HCT116 (cell line): ENCODE results near the gene UBR2. TPM values are rescaled to one million over a fixed set of nuclear protein-coding genes. Genes with fewer than 3 reads are reported as not detected.

Source experiments
- ATAC-seq: fragments of 200-7000 bp; cut with Tn5 transposase; 2 replicates; pipeline ENCODE4 v1.9.1; 2020; ENCODE audit warnings: mild to moderate bottlenecking, moderate library complexity
- BruUV-seq: library from RNA; stranded (reverse); fragments of 400-500 nt; replicated peaks from 2 replicates; lab custom pipeline; 2021; lab: Mats Ljungman, UMichigan
- CTCF ChIA-PET: fragments of 300-600 bp; sonication (Branson Sonifier 250); formaldehyde crosslinking; loops from one replicate; lab custom pipeline; 2021; ENCODE audit warnings: antibody characterized with exemption; lab: Charles Lee
- POLR2A ChIA-PET: fragments of 300-600, 350-600 bp; sonication (Branson Sonifier 250); formaldehyde crosslinking; loops from one replicate; lab custom pipeline; 2021; ENCODE audit warnings: antibody characterized with exemption; lab: Charles Lee
- RAD21 ChIA-PET, 2 experiments: fragments of 300-600 bp; sonication (Branson Sonifier 250); formaldehyde crosslinking; loops; one replicate each; lab custom pipeline; 2023; ENCODE audit warnings: low total read pairs in 2 of 2; ENCODE audit not compliant: uncharacterized antibody in 2 of 2, unreplicated experiment in 2 of 2, low non-redundant PET in 1 of 2; lab: Charles Lee
- DNase-seq: peaks from one replicate; pipeline ENCODE4 v3.0.0-alpha.2; 2010; ENCODE audit warnings: low read depth, low spot score
- H2AFZ ChIP-seq: fragments of 200-600 bp; shearing (Covaris generic), sonication (generic); 2 replicates; pipeline ENCODE4 v1.6.1; 2017; ENCODE audit warnings: low read depth, mixed run types, mixed read lengths, antibody characterized with exemption, low read length; ENCODE audit not compliant: poor library complexity, severe bottlenecking
- H3K27ac ChIP-seq: 2 replicates; pipeline ENCODE4 v1.5.1; 2012; ENCODE audit warnings: low read depth, low read length
- H3K27me3 ChIP-seq: fragments of 200-600 bp; sonication (generic); 2 replicates; pipeline ENCODE4 v1.6.1; 2016; ENCODE audit warnings: mixed run types, low read length, mixed read lengths; ENCODE audit not compliant: insufficient read depth
- H3K36me3 ChIP-seq, 2 experiments: fragments of 200-500 bp in 1 of 2; fragments of 200-600 bp in 1 of 2; sonication (Bioruptor generic) in 1 of 2; sonication (generic) in 1 of 2; 2 replicates each; pipeline versions ENCODE4 v1.5.1 to v1.6.1; 2014 to 2016; ENCODE audit warnings: low read length in 2 of 2, inconsistent platforms in 1 of 2, mixed read lengths in 1 of 2, mixed run types in 1 of 2; ENCODE audit not compliant: insufficient read depth in 2 of 2, control insufficient read depth in 1 of 2
- H3K4me1 ChIP-seq, 2 experiments: fragments of 200-600 bp in 1 of 2; sonication (generic) in 1 of 2; 2 replicates each; pipeline versions ENCODE4 v1.5.1 to v1.6.1; 2012 to 2017; ENCODE audit warnings: low read length in 2 of 2, inconsistent platforms in 1 of 2, mild to moderate bottlenecking in 1 of 2, mixed read lengths in 1 of 2, mixed run types in 1 of 2, moderate library complexity in 1 of 2; ENCODE audit not compliant: insufficient read depth in 2 of 2, control insufficient read depth in 1 of 2
- H3K4me2 ChIP-seq: fragments of 200-600 bp; sonication (generic); 2 replicates; pipeline ENCODE4 v1.6.1; 2017; ENCODE audit warnings: mixed run types, low read length, mixed read lengths
- H3K4me3 ChIP-seq, 2 experiments: fragments of 200-600 bp in 1 of 2; sonication (generic) in 1 of 2; replicated peaks in 1 of 2; 2 replicates each; pipeline ENCODE4 v1.5.1; 2011 to 2016; ENCODE audit warnings: low read length in 2 of 2, control low read depth in 1 of 2, low read depth in 1 of 2, mild to moderate bottlenecking in 1 of 2, mixed read lengths in 1 of 2, mixed run types in 1 of 2
- H3K79me2 ChIP-seq: fragments of 200-600 bp; sonication (generic); 2 replicates; pipeline ENCODE4 v1.6.1; 2017; ENCODE audit warnings: mild to moderate bottlenecking, mixed run types, low read length, moderate library complexity, mixed read lengths; ENCODE audit not compliant: insufficient read depth
- H3K9ac ChIP-seq: fragments of 200-600 bp; sonication (generic); 2 replicates; pipeline ENCODE4 v1.6.1; 2016; ENCODE audit warnings: low read length, mixed read lengths
- H3K9me2 ChIP-seq: fragments of 200-600 bp; sonication (generic), shearing (Covaris generic); 2 replicates; pipeline ENCODE4 v1.6.1; 2017; ENCODE audit warnings: mixed run types, mild to moderate bottlenecking, moderate library complexity; ENCODE audit not compliant: insufficient read depth
- H3K9me3 ChIP-seq, 2 experiments: fragments of 200-500 bp in 1 of 2; fragments of 200-600 bp in 1 of 2; sonication (Bioruptor generic) in 1 of 2; sonication (generic) in 1 of 2; 2 replicates each; pipeline ENCODE4 v1.6.1; 2014 to 2017; ENCODE audit warnings: low read length in 2 of 2, mixed read lengths in 2 of 2, inconsistent platforms in 1 of 2, low read depth in 1 of 2, mild to moderate bottlenecking in 1 of 2, mixed run types in 1 of 2, moderate library complexity in 1 of 2; ENCODE audit not compliant: control insufficient read depth in 1 of 2, insufficient read depth in 1 of 2
- H4K20me1 ChIP-seq: fragments of 200-600 bp; sonication (generic), shearing (Covaris generic); 2 replicates; pipeline ENCODE4 v1.6.1; 2017; ENCODE audit warnings: mixed run types, mild to moderate bottlenecking, moderate library complexity; ENCODE audit not compliant: insufficient read depth
- ATF3 ChIP-seq: IDR thresholded peaks from 2 replicates; pipeline ENCODE4 v1.6.1; 2012
- CEBPB ChIP-seq: IDR thresholded peaks from 2 replicates; pipeline ENCODE4 v1.6.1; 2012; ENCODE audit warnings: low read depth
- EGR1 ChIP-seq: IDR thresholded peaks from 2 replicates; pipeline ENCODE4 v1.6.1; 2012; ENCODE audit warnings: low read depth
- ELF1 ChIP-seq: IDR thresholded peaks from 2 replicates; pipeline ENCODE4 v1.6.1; 2012; ENCODE audit warnings: low read depth, borderline replicate concordance
- EZH2 ChIP-seq: fragments of 200-600 bp; sonication (generic); IDR thresholded peaks from 2 replicates; pipeline ENCODE4 v1.6.1; 2017; ENCODE audit warnings: antibody characterized with exemption, mixed run types
- EZH2phosphoT487 ChIP-seq: fragments of 200-600 bp; IDR thresholded peaks from 2 replicates; pipeline ENCODE4 v1.6.1; 2018; ENCODE audit warnings: antibody characterized with exemption, borderline replicate concordance
- FOSL1 ChIP-seq: IDR thresholded peaks from 2 replicates; pipeline ENCODE4 v1.6.1; 2012; ENCODE audit warnings: low read depth
- JUND ChIP-seq: IDR thresholded peaks from 2 replicates; pipeline ENCODE4 v1.6.1; 2012
- MAX ChIP-seq: IDR thresholded peaks from 2 replicates; pipeline ENCODE4 v1.6.1; 2012
- POLR2A ChIP-seq: IDR thresholded peaks from 2 replicates; pipeline ENCODE4 v1.7.0; 2011; ENCODE audit warnings: borderline replicate concordance; ENCODE audit not compliant: insufficient read depth, insufficient read length; ENCODE audit errors: extremely low read depth
- POLR2AphosphoS5 ChIP-seq: IDR thresholded peaks from 2 replicates; pipeline ENCODE4 v1.6.1; 2011; ENCODE audit warnings: mild to moderate bottlenecking, low read depth, low read length, moderate library complexity
- RAD21 ChIP-seq: IDR thresholded peaks from 2 replicates; pipeline ENCODE4 v1.6.1; 2012; ENCODE audit warnings: low read depth, mild to moderate bottlenecking
- SIN3A ChIP-seq: IDR thresholded peaks from 2 replicates; pipeline ENCODE4 v1.6.1; 2012; ENCODE audit warnings: low read depth
- TCF7L2 ChIP-seq: IDR thresholded peaks from 2 replicates; pipeline ENCODE4 v1.7.0; 2011; ENCODE audit warnings: borderline replicate concordance, inconsistent platforms; ENCODE audit not compliant: insufficient read depth, insufficient read length; ENCODE audit errors: extremely low read depth
- YY1 ChIP-seq: IDR thresholded peaks from 2 replicates; pipeline ENCODE4 v1.6.1; 2011; ENCODE audit warnings: low read length, low read depth, moderate library complexity, mild to moderate bottlenecking; ENCODE audit not compliant: insufficient replicate concordance; ENCODE audit errors: extremely low read depth
- ZBTB33 ChIP-seq: IDR thresholded peaks from 2 replicates; pipeline ENCODE4 v1.6.1; 2011; ENCODE audit warnings: mild to moderate bottlenecking, low read length, moderate library complexity; ENCODE audit not compliant: insufficient replicate concordance; ENCODE audit errors: extremely low read depth
- ZFX ChIP-seq: fragments of 450-650 bp; IDR thresholded peaks from 2 replicates; pipeline ENCODE4 v1.6.1; 2017
- ZNF274 ChIP-seq: fragments of 200-500 bp; sonication (Bioruptor generic); IDR thresholded peaks from 2 replicates; pipeline ENCODE4 v1.6.1; 2014; ENCODE audit warnings: mild to moderate bottlenecking, low read depth, low read length, inconsistent platforms
- intact Hi-C: fragments of 100-400 bp; cut with micrococcal nuclease; formaldehyde crosslinking; loops from 2 replicates; pipeline ENCODE4 v1.10.0; 2022
- total RNA-seq: library from RNA; stranded (reverse); gene quantifications from one replicate; pipeline ENCODE4 v1.2.1, GENCODE V29; 2021; ENCODE audit not compliant: unreplicated experiment

UBR2 gene
- total RNA-seq, 1 experiment from 2014 or later, result 20.5 TPM

- Histone ChIP-seq H3K27me3 (no peaks in the 10 kb centered on the region), H3K4me3 (no peak overlapping the region), H4K20me1 (no peaks in the 10 kb centered on the region), H2AFZ (no peak overlapping the region), H3K27ac (no peak overlapping the region), H3K4me1 (peaks cover 8 to 25% of the 10 kb centered on the region in 2 experiments; a peak in 3 of 4 replicates), H3K36me3 (no peaks in the 10 kb centered on the region), H3K9me2 (no peaks in the 10 kb centered on the region), H3K9me3 (no peaks in the 10 kb centered on the region), H3K9ac (no peak overlapping the region), H3K4me2 (no peak overlapping the region), H3K79me2 (no peaks in the 10 kb centered on the region)
- ChIA-PET CTCF (no interaction called here), RAD21 (no interaction called here), POLR2A (no interaction called here)
- TF ChIP-seq POLR2A, result no peak
- no peak for TF ChIP-seq EZH2phosphoT487
- no peak for TF ChIP-seq ELF1
- no peak for TF ChIP-seq CEBPB
- no peak for TF ChIP-seq POLR2AphosphoS5
- no peak for TF ChIP-seq ZNF274
- no peak for TF ChIP-seq FOSL1
- TF ChIP-seq EGR1, result no peak
- no peak for TF ChIP-seq EZH2
- TF ChIP-seq ZFX, result no peak
- TF ChIP-seq MAX, result no peak
- BruUV-seq, result no TSS peak
- no peak for DNase-seq
- intact Hi-C loops, result no loop called here
- ATAC-seq, result no peak
Measured at GRCh38 chr6:42697268-42697655, 133.4 kb downstream of the UBR2 start.

- Histone ChIP-seq H3K4me2 (no peak overlapping the region), H3K27me3 (no peaks in the 10 kb centered on the region), H3K79me2 (no peaks in the 10 kb centered on the region), H3K9ac (no peak overlapping the region), H3K27ac (no peak overlapping the region), H3K9me3 (no peaks in the 10 kb centered on the region)
- DNase-seq, result no peak
- ChIA-PET POLR2A (no interaction called here), CTCF (no interaction called here)
- no peak for TF ChIP-seq ATF3
- TF ChIP-seq SIN3A, result no peak
- no peak for TF ChIP-seq FOSL1
- TF ChIP-seq RAD21, result no peak
- no peak for TF ChIP-seq POLR2AphosphoS5
- no peak for TF ChIP-seq JUND
- TF ChIP-seq YY1, result no peak
- TF ChIP-seq ZFX, result no peak
- TF ChIP-seq ZNF274, result no peak
- TF ChIP-seq MAX, result no peak
- no peak for TF ChIP-seq ELF1
- TF ChIP-seq ZBTB33, result no peak
- TF ChIP-seq TCF7L2, result no peak
- TF ChIP-seq, all 23 proteins: peak for 0
- ATAC-seq, result no peak
- Histone ChIP-seq H2AFZ (no peak overlapping the region), H3K4me1 (peaks cover under 1 to 22% of the 10 kb centered on the region in 2 experiments; a peak in 3 of 4 replicates), H3K4me3 (no peak overlapping the region), H3K36me3 (no peaks in the 10 kb centered on the region), H3K9me2 (no peaks in the 10 kb centered on the region), H4K20me1 (no peaks in the 10 kb centered on the region)
- RAD21 ChIA-PET, result no interaction called here
- intact Hi-C loops, result no loop called here
- BruUV-seq, result no TSS peak
Measured at GRCh38 chr6:42698217-42698616, 134.4 kb downstream of the UBR2 start.
